Cardiac muscle cell (in vitro differentiated cells and primary cell): ENCODE measurements around the gene CYP46A1. TPM values are rescaled to one million over a fixed set of nuclear protein-coding genes. Genes with fewer than 3 reads are reported as not detected.

Experiments
- DNase-seq, 2 donors: peaks; one replicate each; pipeline versions ENCODE4 v3.0.0 to v3.0.0-alpha.2; 2010 to 2017; ENCODE audit warnings: low read depth in 1 of 2, low spot score in 1 of 2
- H3K27ac ChIP-seq: fragments of 200-600 bp; sonication (generic); 2 replicates; pipeline ENCODE4 v1.5.1; 2016
- H3K27me3 ChIP-seq: fragments of 200-600 bp; sonication (generic); 2 replicates; pipeline ENCODE4 v1.6.0; 2016; ENCODE audit warnings: control low read depth
- H3K36me3 ChIP-seq: fragments of 200-600 bp; sonication (generic); 2 replicates; pipeline ENCODE4 v1.5.1; 2016; ENCODE audit warnings: control low read depth
- H3K4me1 ChIP-seq: fragments of 200-600 bp; sonication (generic); 2 replicates; pipeline ENCODE4 v1.8.1; 2017; ENCODE audit warnings: low read depth, mild to moderate bottlenecking, mixed run types
- H3K4me3 ChIP-seq: fragments of 200-600 bp; sonication (generic); 2 replicates; pipeline ENCODE4 v1.5.1; 2016; ENCODE audit warnings: mild to moderate bottlenecking
- H3K9me3 ChIP-seq: fragments of 200-600 bp; sonication (generic); 2 replicates; pipeline ENCODE4 v1.5.1; 2017; ENCODE audit warnings: low read depth, mild to moderate bottlenecking, control low read depth
- CTCF ChIP-seq: IDR thresholded peaks from 2 replicates; pipeline ENCODE4 v1.5.1; 2012; ENCODE audit warnings: low read depth, mild to moderate bottlenecking, low read length
- polyA plus RNA-seq: library from polyadenylated mRNA; unstranded; fragments of >200 nt; fragmentation: Nextera tagmentation; extraction: Ambion mirVana; gene quantifications from 2 replicates; pipeline ENCODE4 v1.2.1, GENCODE V29; 2016
- total RNA-seq: library from RNA; depleted of rRNA; stranded (reverse); fragments of >200 nt; gene quantifications from 2 replicates; pipeline ENCODE4 v1.2.3, GENCODE V29; 2016

Gene CYP46A1
- total and polyA plus RNA-seq, 2 experiments from 2014 or later, result 11.1 to 15.0 TPM

GRCh38 chr14:99716091-99716849, 32.2 kb downstream of the CYP46A1 start:
- no peak overlapping the region for H3K27ac ChIP-seq
- no peaks in the 10 kb centered on the region for H3K27me3 ChIP-seq
- no peaks in the 10 kb centered on the region for H3K9me3 ChIP-seq
- TF ChIP-seq CTCF, result no peak
- no peaks in the 10 kb centered on the region for H3K4me1 ChIP-seq
- no peak for DNase-seq
- no peaks in the 10 kb centered on the region for H3K36me3 ChIP-seq
- H3K4me3 ChIP-seq, result no peak overlapping the region

GRCh38 chr14:99716850-99717681, 33.0 kb downstream of the CYP46A1 start:
- Histone ChIP-seq H3K4me1 (no peaks in the 10 kb centered on the region), H3K9me3 (no peaks in the 10 kb centered on the region), H3K27ac (no peak overlapping the region), H3K4me3 (no peak overlapping the region), H3K27me3 (no peaks in the 10 kb centered on the region), H3K36me3 (no peaks in the 10 kb centered on the region)
- DNase-seq, result no peak
- no peak for TF ChIP-seq CTCF

GRCh38 chr14:99717682-99718013, 33.5 kb downstream of the CYP46A1 start:
- TF ChIP-seq CTCF, result no peak
- H3K4me3 ChIP-seq, result no peak overlapping the region
- DNase-seq, result no peak
- no peaks in the 10 kb centered on the region for H3K9me3 ChIP-seq
- no peak overlapping the region for H3K27ac ChIP-seq
- no peaks in the 10 kb centered on the region for H3K4me1 ChIP-seq
- no peaks in the 10 kb centered on the region for H3K36me3 ChIP-seq
- no peaks in the 10 kb centered on the region for H3K27me3 ChIP-seq

GRCh38 chr14:99718031-99718810, 34.1 kb downstream of the CYP46A1 start:
- H3K27me3 ChIP-seq, result no peaks in the 10 kb centered on the region
- H3K4me3 ChIP-seq, result no peak overlapping the region
- H3K9me3 ChIP-seq, result no peaks in the 10 kb centered on the region
- TF ChIP-seq CTCF, result no peak
- H3K4me1 ChIP-seq, result no peaks in the 10 kb centered on the region
- H3K27ac ChIP-seq, result no peak overlapping the region
- H3K36me3 ChIP-seq, result no peaks in the 10 kb centered on the region
- DNase-seq, result no peak

GRCh38 chr14:99718811-99719192, 34.7 kb downstream of the CYP46A1 start:
- no peak overlapping the region for H3K4me3 ChIP-seq
- no peaks in the 10 kb centered on the region for H3K4me1 ChIP-seq
- no peak overlapping the region for H3K27ac ChIP-seq
- no peaks in the 10 kb centered on the region for H3K9me3 ChIP-seq
- DNase-seq, result no peak
- TF ChIP-seq CTCF, result no peak
- no peaks in the 10 kb centered on the region for H3K36me3 ChIP-seq
- H3K27me3 ChIP-seq, result no peaks in the 10 kb centered on the region
